HepG2 (cell line): ENCODE measurements around the gene PHOSPHO2. TPM values are rescaled to one million over a fixed set of nuclear protein-coding genes. Genes with fewer than 3 reads are reported as not detected.

ENCODE experiments used
- ATF7-NPFF ChIP-seq: sonication (generic); formaldehyde crosslinking; IDR thresholded peaks from 2 replicates; pipeline ENCODE4 v1.8.1; 2023; ENCODE audit warnings: mild to moderate bottlenecking, low read depth, missing genetic modification reagents, moderate library complexity
- BCL6 ChIP-seq: IDR thresholded peaks from 2 replicates; pipeline ENCODE4 v1.6.1; 2016; ENCODE audit warnings: missing genetic modification reagents, missing compliant biosample characterization
- DPF2 ChIP-seq: sonication (generic); formaldehyde crosslinking; IDR thresholded peaks from 2 replicates; pipeline ENCODE4 v1.4.0; 2020; ENCODE audit warnings: mild to moderate bottlenecking, low read depth, missing genetic modification reagents, borderline replicate concordance
- E2F1 ChIP-seq: sonication (generic); formaldehyde crosslinking; IDR thresholded peaks from 2 replicates; pipeline ENCODE4 v1.5.0; 2020; ENCODE audit warnings: missing genetic modification reagents
- GTF3A ChIP-seq: sonication (generic); formaldehyde crosslinking; conservative IDR thresholded peaks from 2 replicates; pipeline ENCODE4 v1.4.0; 2020; ENCODE audit warnings: mild to moderate bottlenecking, missing genetic modification reagents
- HNF4G ChIP-seq, 2 experiments: sonication (generic) in 1 of 2; formaldehyde crosslinking in 1 of 2; IDR thresholded peaks; 2 replicates each; pipeline versions ENCODE4 v1.4.0 to v1.6.1; 2011 to 2020; ENCODE audit warnings: borderline replicate concordance in 2 of 2, low read depth in 2 of 2, mild to moderate bottlenecking in 2 of 2, low read length in 1 of 2, missing genetic modification reagents in 1 of 2, moderate library complexity in 1 of 2
- IRF2 ChIP-seq: IDR thresholded peaks from 2 replicates; pipeline ENCODE4 v1.6.1; 2018; ENCODE audit warnings: missing genetic modification reagents, missing compliant biosample characterization
- JUN ChIP-seq: sonication (generic); formaldehyde crosslinking; IDR thresholded peaks from 2 replicates; pipeline ENCODE4 v1.4.0; 2020; ENCODE audit warnings: mild to moderate bottlenecking, missing genetic modification reagents
- MEIS1 ChIP-seq: sonication (generic); formaldehyde crosslinking; IDR thresholded peaks from 2 replicates; pipeline ENCODE4 v1.9.0; 2021; ENCODE audit warnings: mild to moderate bottlenecking, missing genetic modification reagents, moderate library complexity, borderline replicate concordance
- MLXIP ChIP-seq: sonication (generic); formaldehyde crosslinking; IDR thresholded peaks from 2 replicates; pipeline ENCODE4 v1.9.0; 2021; ENCODE audit warnings: missing genetic modification reagents, borderline replicate concordance
- NR2C2 ChIP-seq: sonication (generic); formaldehyde crosslinking; IDR thresholded peaks from 2 replicates; pipeline ENCODE4 v1.4.0; 2020; ENCODE audit warnings: missing genetic modification reagents, mild to moderate bottlenecking, moderate library complexity, borderline replicate concordance
- PTBP1 ChIP-seq: fragments of 200-400 bp; formaldehyde crosslinking; IDR thresholded peaks from 2 replicates; pipeline ENCODE4 v1.6.1; 2018; ENCODE audit warnings: low read length, low read depth; ENCODE audit not compliant: poor library complexity, severe bottlenecking
- RCOR2 ChIP-seq: IDR thresholded peaks from 2 replicates; pipeline ENCODE4 v1.6.1; 2016; ENCODE audit warnings: missing biosample characterization, missing genetic modification reagents
- TCF7L2 ChIP-seq: IDR thresholded peaks from 2 replicates; pipeline ENCODE4 v1.6.1; 2011; ENCODE audit warnings: mild to moderate bottlenecking, low read depth, low read length, moderate library complexity
- ZNF24 ChIP-seq: fragments of 450-650 bp; IDR thresholded peaks from 2 replicates; pipeline ENCODE4 v1.6.1; 2017; ENCODE audit warnings: antibody characterized with exemption, mild to moderate bottlenecking
- ZNF543 ChIP-seq: sonication (generic); formaldehyde crosslinking; IDR thresholded peaks from 2 replicates; pipeline ENCODE4 v1.4.0; 2020; ENCODE audit warnings: mild to moderate bottlenecking, missing genetic modification reagents
- ZNF556 ChIP-seq: sonication (generic); formaldehyde crosslinking; IDR thresholded peaks from 2 replicates; pipeline ENCODE4 v1.4.0; 2020; ENCODE audit warnings: mild to moderate bottlenecking, missing genetic modification reagents, borderline replicate concordance
- ZNF580 ChIP-seq: IDR thresholded peaks from 2 replicates; pipeline ENCODE4 v1.6.1; 2016; ENCODE audit warnings: low read depth, borderline replicate concordance
- ZNF605 ChIP-seq: sonication (generic); formaldehyde crosslinking; IDR thresholded peaks from 2 replicates; pipeline ENCODE4 v1.8.0; 2022; ENCODE audit warnings: mild to moderate bottlenecking, missing genetic modification reagents
- ZNF782 ChIP-seq: sonication (generic); formaldehyde crosslinking; IDR thresholded peaks from 2 replicates; pipeline ENCODE4 v1.4.0; 2020; ENCODE audit warnings: missing genetic modification reagents, mild to moderate bottlenecking, borderline replicate concordance
- ZNF784 ChIP-seq: sonication (generic); formaldehyde crosslinking; IDR thresholded peaks from 2 replicates; pipeline ENCODE4 v1.5.1; 2020; ENCODE audit warnings: missing genetic modification reagents, mild to moderate bottlenecking, borderline replicate concordance
- ZNF790 ChIP-seq: sonication (generic); formaldehyde crosslinking; IDR thresholded peaks from 2 replicates; pipeline ENCODE4 v1.8.0; 2022; ENCODE audit warnings: missing genetic modification reagents, mild to moderate bottlenecking, borderline replicate concordance
- ZNF792 ChIP-seq: IDR thresholded peaks from 2 replicates; pipeline ENCODE4 v1.6.1; 2016
- polyA plus RNA-seq, 8 experiments: library from polyadenylated mRNA; depleted of rRNA in 3 of 8; stranded (reverse) in 7 of 8; unstranded in 1 of 8; fragments of >200 nt; fragmentation: Illumina TruSeq in 4 of 8; extraction: Trizol in 4 of 8; gene quantifications; 2 replicates each; pipeline versions ENCODE4 v1.2.1 to v1.2.3, GENCODE V29; 2011 to 2016; ENCODE audit warnings: low read depth in 4 of 8, missing spikeins in 1 of 8, mixed read lengths in 1 of 8; ENCODE audit not compliant: insufficient read depth in 1 of 8
- total RNA-seq, 5 experiments: library from RNA; depleted of rRNA; stranded (reverse); fragments of >200 nt; fragmentation: Illumina TruSeq; extraction: Trizol; gene quantifications; 2 replicates each; pipeline ENCODE4 v1.2.3, GENCODE V29; 2016; ENCODE audit warnings: low read depth in 1 of 5

The PHOSPHO2 gene
- total and polyA plus RNA-seq, 2 of the 13 experiments (the other 11 are each of a cell fraction or from before 2014, with no cell fraction given): 6.1 to 11.4 TPM

- TF ChIP-seq DPF2 (CRISPR knock-in tag): peak; percentile 19; the same call in 1 of the 2 replicates
- TF ChIP-seq E2F1: no peak
- TF ChIP-seq ZNF580 (CRISPR knock-in tag): peak; percentile 8; the same call in 1 of the 2 replicates
- TF ChIP-seq ZNF784 (CRISPR knock-in tag): no peak
- no peak for TF ChIP-seq PTBP1
- peak; percentile 31; the same call in 1 of the 2 replicates for TF ChIP-seq JUN
- TF ChIP-seq NR2C2 (CRISPR knock-in tag): peak; percentile 56
- TF ChIP-seq TCF7L2: no peak
- 0 out of 2 replicates have a peak, but pooled peaks have one; percentile 1 for TF ChIP-seq BCL6 (CRISPR knock-in tag)
- TF ChIP-seq ZNF605 (CRISPR knock-in tag): peak; percentile 28; the same call in 1 of the 2 replicates
- TF ChIP-seq IRF2 (CRISPR knock-in tag): no peak
- TF ChIP-seq ZNF790 (CRISPR knock-in tag): 0 out of 2 replicates have a peak, but pooled peaks have one; percentile 5
- peak; percentile 88; the same call in 1 of the 2 replicates for TF ChIP-seq ZNF782 (CRISPR knock-in tag)
- 0 out of 2 replicates have a peak, but pooled peaks have one; percentile 21 for TF ChIP-seq HNF4G (IDR thresholded peaks at IDR 0.05; ENCODE audit: borderline replicate concordance, low read depth, low read length)
- no peak for TF ChIP-seq HNF4G (CRISPR knock-in tag; IDR thresholded peaks at IDR 0.05; ENCODE audit: borderline replicate concordance, low read depth)
- TF ChIP-seq GTF3A (CRISPR knock-in tag): peak; percentile 88; the same call in 1 of the 2 replicates
- peak; percentile 60; the same call in 1 of the 2 replicates for TF ChIP-seq MEIS1
- TF ChIP-seq ATF7-NPFF (CRISPR knock-in tag): no peak
- TF ChIP-seq RCOR2: 0 out of 2 replicates have a peak, but pooled peaks have one; percentile 22
- 0 out of 2 replicates have a peak, but pooled peaks have one; percentile 57 for TF ChIP-seq ZNF543 (CRISPR knock-in tag)
- peak; percentile 45; the same call in 1 of the 2 replicates for TF ChIP-seq ZNF792 (CRISPR knock-in tag)
- no peak for TF ChIP-seq MLXIP (CRISPR knock-in tag)
- peak; percentile 46; the same call in 1 of the 2 replicates for TF ChIP-seq ZNF24
- TF ChIP-seq ZNF556 (CRISPR knock-in tag): 0 out of 2 replicates have a peak, but pooled peaks have one; percentile 15
Measured at GRCh38 chr2:169732583-169733358, 38.5 kb downstream of the PHOSPHO2 start (continued).
